HG03139 (cell line): Measurements from ENCODE around the gene ALDH2.
A peak's percentile ranks its signal among the peaks of the same experiment; 100 is the strongest.
"Not testable (repeated sequence)": the region's sequence is repeated elsewhere in the genome, so short reads cannot be mapped to it uniquely, and the experiment has no call there.

Source experiments
- ATAC-seq: cut with Tn5 transposase; IDR thresholded peaks from one replicate; pipeline ENCODE4 v1.9.1; 2021; ENCODE audit not compliant: unreplicated experiment

The ALDH2 gene

GRCh38 chr12:111824312-111824711 is 57.6 kb downstream of the ALDH2 start:
- not testable (repeated sequence) for ATAC-seq

- ATAC-seq = no peak
Measured at GRCh38 chr12:111825509-111825908, 58.8 kb downstream of the ALDH2 start.

GRCh38 chr12:111826316-111826715 is 59.6 kb downstream of the ALDH2 start:
- ATAC-seq = no peak

DNA sequence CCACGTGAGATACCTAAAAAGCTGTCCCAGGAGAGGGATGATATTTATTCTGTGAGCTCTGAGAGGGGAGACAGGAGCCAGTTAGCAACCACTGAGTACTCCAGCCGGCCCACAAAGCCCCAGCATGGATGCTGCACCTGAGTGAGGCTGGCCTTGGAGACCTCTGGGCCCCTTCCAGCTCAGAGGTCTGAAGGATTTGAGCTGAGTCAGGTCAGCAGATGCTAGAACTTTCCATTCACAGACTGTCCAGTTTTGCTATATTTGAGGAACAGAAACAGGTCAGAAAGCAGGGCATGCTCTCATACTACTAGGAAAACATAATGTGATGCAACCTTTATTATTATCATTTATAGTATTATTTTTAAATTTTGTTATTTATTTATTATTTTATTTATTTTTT is 60.3 kb downstream of the ALDH2 start:
- ATAC-seq = no peak

DNA sequence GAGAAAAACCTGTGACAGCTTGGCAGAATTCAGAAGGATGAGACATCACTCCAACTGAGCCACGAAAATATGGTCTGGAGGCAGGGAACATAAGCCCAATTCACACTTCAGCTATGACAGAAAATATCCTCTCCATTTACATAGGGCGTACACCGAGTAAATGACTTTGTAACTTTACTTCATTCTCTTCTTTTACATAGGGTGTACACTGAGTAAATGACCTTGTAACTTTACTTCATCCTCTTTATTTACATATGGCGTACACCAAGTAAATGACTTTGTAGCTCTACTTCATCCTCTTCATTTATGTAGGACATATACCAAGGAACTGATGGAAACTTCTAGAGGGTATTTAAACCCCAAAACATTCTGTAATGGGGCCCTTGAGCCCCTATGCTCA is 61.2 kb downstream of the ALDH2 start:
- ATAC-seq = no peak

DNA sequence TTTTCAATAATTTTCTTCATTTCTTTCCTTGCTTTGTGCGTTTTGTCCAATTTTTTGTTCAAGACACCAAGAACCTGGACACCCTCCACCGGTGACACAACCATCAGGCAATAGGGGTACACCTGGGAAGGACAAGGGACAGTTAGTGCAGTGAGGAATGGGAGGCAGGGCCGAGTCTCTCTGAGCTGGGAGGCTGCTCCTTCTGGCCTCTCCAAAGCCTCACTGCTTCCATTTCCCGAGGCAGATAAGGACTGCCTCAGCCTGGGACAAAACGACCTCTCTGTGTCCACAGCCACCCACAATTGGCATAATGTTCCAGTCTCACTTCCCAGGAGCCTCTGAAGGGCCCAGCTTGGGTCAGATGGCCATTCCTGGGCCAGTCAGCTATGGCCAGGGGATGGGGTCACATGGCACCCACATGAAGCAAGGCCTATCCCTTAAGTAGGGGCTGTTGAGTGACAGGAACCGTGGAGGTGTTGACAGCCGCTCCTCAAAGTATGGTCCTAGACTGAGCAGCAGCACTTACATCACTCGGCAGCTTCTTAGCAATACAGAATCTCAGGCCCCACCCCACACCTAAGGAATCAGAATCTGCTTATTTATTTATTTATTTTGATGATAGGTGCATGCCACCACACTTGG is 61.7 kb downstream of the ALDH2 start:
- ATAC-seq = no peak

DNA sequence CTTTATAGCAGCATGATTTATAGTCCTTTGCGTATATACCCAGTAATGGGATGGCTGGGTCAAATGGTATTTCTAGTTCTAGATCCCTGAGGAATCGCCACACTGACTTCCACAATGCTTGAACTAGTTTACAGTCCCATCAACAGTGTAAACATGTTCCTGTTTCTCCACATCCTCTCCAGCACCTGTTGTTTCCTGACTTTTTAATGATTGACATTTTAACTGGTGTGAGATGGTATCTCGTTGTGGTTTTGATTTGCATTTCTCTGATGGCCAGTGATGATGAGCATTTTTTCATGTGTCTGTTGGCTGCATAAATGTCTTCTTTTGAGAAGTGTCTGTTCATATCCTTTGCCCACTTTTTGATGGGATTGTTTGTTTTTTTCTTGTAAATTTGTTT is 62.9 kb downstream of the ALDH2 start:
- ATAC-seq = not testable (repeated sequence)

- ATAC-seq = not testable (repeated sequence)
Measured at GRCh38 chr12:111834740-111835386, 68.1 kb downstream of the ALDH2 start.

DNA sequence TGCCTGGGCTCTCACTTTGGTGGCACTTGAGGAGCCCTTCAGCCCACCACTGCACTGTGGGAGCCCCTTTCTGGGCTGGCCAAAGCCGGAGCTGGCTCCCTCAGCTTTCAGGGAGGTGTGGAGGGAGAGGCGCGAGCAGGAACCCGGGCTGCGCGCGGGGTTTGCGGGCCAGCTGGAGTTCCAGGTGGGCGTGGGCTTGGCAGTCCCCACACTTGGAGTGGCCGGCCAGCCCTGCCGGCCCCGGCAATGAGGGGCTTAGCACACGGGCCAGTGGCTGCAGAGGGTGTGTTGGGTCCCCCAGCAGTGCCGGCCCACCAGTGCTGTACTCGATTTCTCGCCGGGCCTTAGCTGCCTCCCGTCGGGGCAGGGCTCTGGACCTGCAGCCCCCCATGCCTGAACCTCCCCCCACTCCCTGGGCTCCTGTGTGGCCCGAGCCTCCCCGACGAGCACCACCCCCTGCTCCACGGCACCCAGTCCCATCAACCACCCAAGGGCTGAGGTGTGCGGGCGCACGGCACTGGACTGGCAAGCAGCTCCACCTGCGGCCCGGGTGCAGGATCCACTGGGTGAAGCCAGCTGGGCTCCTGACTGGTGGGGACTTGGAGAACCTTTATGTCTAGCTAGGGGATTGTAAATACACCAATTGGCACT is 68.9 kb downstream of the ALDH2 start:
- ATAC-seq = not testable (repeated sequence)

- ATAC-seq = no peak
Measured at GRCh38 chr12:111838353-111838752, 71.6 kb downstream of the ALDH2 start.

GRCh38 chr12:111840807-111841206 is 74.1 kb downstream of the ALDH2 start:
- no peak for ATAC-seq

- ATAC-seq = no peak
Measured at GRCh38 chr12:111841236-111841749, 74.6 kb downstream of the ALDH2 start.

DNA sequence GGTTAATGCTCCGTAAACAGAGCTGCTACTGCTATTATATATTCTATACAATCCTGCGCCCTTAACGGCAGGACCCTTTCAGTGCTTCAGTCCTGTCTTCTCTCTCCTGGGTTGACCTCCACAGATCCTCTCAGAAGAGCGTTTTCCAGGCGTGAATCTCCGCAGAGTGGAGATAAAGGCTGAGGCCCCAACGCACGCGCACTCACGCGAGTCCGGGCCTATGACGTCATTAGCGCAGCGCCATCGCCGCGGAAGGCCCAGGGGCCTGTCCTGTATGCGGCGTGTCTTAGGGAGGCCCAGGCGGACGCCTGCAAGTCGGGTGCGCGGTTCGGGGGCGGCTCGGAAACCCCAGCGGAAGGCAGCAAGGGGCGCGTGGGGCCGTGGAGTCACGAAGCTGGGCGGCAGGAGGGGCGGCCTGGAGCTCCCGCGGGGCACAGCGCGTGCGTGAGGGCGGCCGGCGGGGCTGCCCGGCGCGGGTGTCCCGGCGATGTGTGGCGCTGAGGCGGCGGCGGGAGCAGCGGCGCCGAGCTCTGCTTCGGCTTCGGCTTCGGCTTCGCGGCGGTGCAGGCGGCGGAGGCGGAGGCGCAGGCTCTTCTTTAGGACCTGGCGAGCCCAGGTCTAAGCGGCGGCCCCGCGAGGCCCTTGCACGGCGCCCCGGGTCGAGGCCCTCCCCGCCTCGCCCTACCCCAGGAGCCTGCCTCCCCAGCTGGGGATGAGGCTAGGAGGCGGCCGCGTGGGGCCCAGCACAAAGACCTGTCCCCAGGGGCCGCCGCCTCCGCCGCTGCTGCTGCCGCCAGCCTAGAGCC is 75.2 kb downstream of the ALDH2 start, which contains the start of gene MAPKAPK5:
Gene MAPKAPK5, plus strand, starts transcription at position 479 of the 806 bp plus-strand sequence. CDS start 506 bp downstream, outside the sequence.
- ATAC-seq = peak; percentile 76

DNA sequence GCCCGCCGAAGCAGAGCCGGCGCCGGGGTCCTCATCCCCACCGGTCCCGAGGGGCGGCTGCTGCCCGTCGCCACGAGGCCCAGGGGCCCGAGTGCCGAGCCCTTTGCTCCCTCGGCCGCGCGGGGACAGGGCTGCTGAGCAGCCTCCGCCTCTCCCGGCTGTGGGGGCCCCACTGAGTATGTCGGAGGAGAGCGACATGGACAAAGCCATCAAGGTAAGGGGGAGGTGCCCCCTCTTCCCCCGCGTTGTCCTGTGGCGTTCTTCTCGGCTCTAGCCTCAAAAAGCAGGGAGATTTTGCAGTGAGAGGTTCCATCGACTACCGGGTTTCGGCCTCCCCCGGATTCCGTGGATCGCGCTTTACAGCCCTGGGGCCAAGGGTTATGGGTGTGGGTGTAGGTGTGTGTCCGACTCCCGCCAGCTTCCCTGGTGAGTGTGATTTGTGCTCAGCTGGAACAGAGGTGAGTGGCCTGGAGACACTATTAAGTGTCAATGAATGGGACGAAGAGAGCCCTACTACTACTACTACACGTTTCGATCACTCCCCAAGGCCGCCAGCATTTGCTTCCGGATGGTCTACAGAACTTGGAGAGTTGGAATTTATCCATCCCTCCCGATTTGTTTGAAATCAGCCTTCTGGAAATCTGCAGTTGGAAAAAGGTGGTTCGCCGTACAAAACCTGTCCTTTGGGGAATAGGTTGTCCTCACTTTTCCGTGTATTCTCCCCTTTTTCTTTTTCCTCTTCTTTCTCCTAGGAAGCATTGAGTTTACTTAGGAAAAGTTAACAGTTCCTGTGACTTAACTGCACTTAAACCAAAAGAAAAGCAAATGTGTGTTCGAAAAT is 76.0 kb downstream of the ALDH2 start:
- no peak for ATAC-seq

DNA sequence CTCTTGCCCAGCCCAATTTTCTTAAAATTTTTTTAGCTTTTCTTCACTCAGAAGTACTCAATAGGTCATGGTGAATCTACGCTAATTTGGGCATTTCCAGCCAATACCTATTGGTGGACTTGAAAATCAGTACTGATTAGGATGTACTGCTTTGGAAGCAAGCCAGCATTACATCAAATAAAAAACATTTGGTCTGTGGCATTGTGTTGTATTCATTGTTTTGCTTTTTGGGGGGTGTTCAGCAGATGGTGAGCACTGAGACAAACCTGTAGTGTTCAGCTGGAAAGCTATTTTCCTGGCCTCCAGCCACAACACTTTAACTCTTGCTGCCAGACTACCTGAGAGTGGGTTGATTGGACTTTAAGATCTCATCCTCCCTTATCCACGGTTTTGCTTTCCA is 79.3 kb downstream of the ALDH2 start:
- ATAC-seq = no peak

DNA sequence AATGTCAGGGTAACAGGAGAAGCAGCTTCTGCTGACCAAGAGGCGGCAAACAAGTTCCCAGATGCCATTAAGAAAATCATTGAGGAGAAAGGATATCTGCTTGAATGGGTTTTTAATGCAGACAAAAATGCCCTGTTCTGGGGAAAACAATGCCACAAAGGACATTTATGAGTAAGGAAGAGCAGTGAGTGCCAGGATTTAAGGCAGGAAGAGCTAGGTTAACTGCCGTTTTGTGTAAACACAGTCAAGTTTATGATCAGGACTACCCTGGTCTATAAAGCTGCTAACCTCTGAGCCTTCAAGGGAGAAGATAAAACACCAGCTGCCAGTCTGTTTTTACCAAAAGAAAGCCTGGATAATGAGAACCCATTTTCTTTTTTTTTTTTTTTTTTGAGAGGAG is 83.8 kb downstream of the ALDH2 start:
- ATAC-seq = no peak

- no peak for ATAC-seq
Measured at GRCh38 chr12:111858186-111858585, 91.5 kb downstream of the ALDH2 start.

DNA sequence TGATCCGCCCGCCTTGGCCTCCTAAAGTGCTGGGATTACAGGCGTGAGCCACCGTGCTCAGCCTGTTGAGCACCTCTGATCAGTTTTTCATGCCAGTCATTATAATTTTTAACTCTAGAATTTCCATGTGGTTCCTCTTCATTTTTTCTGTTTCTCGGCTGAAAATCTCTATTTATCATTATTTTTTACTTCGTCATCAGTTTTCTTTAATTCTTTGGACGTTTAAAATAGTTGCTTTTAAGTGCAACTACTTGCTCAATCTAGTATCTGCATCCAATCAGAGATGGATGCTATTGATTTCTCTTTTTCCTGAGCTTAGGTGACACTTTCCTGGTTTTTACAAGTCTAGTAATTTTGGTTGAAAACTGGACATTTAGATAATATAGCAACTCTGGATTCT is 92.0 kb downstream of the ALDH2 start:
- no peak for ATAC-seq

- no peak for ATAC-seq
Measured at GRCh38 chr12:111864913-111865312, 98.2 kb downstream of the ALDH2 start.
